Epidermal melanocyte (primary cell): ENCODE results near the gene ACSS2.
"Not testable (repeated sequence)": the region's sequence is repeated elsewhere in the genome, so short reads cannot be mapped to it uniquely, and the experiment has no call there.

Experiments used
- DNase-seq: peaks from one replicate; pipeline ENCODE4 v3.0.0; 2011; ENCODE audit warnings: low spot score; ENCODE audit not compliant: insufficient read length

The ACSS2 gene

DNA sequence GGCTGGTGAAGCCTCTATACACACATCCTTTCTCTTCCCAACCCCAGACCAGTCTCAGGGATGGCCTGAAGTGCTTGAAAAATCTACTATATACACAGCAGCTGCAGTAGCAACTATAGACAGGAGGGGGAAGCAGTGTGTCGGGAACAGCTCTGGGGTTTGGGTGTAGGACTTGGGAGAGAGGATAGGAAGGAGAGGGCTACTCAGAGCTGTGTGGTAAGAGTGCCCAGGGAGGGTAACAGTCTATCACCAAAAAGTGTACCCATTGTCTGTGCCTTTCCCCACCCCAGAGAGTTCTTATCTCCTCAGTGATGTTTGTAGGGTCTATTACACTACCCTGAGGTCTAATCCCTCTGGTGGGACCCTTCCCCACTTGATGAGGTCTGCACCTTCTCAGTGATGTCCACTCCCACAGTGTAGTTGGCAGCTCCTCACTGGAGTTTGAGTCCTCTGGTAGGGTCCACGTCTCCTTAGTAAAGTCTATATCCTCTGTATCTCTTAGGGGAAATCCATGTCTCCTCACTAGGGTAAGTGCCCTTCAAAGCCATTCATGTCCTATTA lies 2.2 kb upstream of the ACSS2 start:
- peak; percentile 74 for DNase-seq

DNA sequence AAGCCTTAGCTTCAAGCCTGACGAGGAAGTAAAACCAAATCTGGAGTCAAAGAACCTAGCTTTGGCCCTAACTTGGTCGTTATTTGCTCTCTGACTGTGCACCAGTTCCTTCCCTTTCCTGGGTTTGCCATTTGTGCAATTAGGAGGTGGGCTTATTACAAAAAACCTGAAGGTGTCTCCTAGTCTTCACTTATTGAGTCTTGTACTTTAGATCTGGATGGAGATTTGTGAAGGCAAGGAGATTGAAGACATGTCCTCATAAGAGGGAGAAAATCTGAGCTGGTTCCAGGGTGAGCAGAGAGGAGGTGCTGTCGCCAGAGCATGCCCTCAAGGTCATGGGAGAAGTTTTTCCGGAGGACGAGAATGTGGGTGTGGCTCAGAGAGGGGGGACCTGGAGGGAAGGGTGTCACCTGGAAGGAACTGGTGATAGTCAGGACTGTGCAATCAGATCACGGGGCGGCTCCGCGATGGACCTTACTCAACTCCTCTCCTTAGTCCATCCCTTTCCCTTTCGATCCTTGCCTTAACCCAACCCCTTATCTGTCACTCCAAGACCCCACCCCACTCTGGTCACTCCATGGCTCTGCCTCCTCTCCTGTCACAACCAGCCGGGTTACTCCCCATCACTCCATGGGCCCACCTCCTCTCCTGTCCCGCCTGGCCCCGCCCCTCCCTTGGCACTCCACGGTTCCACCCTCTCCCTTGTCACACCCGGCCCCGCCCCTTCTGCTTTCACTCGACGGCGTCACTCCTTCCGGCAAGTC lies 588 bp upstream of the ACSS2 start:
- peak; percentile 78 for DNase-seq

DNA sequence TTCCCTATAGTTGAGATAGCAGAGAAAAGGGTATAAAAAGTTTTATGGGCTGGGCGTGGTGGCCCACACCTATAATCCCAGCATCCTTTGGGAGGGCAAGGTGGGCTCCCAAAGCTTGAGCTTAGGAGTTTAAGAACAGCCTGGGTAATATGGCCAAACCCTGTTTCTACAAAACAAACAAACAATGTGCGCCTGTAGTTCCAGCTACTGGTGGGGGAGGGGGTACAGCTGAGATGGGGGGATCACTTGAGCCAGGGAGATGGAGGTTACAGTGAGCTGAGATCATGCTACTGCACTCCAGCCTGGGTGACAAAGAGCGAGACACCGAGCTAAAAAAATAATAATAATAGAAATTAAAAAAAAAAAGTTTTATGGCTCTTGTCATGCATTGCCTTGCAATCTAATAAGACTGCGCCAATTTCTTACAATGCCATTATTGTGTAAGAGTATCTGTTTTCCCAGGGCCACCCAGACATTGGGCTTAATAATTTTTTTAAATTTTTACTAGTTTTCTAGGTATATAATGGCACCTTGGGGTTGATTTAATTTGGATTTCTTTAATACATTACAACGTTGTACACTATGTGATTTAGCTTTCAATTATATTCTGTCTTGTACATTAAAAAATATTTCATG lies 3.9 kb downstream of the ACSS2 start:
- no peak for DNase-seq

DNA sequence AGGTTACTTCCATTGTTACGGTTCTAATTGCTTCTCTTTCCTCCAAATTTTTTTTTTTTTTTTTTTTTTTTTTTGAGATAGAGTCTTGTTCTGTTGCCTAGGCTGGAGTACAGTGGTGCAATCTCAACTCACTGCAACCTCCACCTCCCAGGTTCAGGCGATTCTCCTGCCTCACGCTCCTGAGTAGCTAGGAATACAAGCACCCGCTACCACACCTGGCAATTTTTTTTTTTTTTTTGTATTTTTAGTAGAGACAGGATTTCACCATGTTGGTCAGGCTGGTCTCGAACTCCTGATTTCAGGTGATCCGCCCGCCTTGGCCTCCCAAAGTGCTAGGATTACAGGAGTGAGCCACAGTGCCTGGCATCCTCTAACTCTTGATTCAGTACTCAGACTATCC lies 4.6 kb downstream of the ACSS2 start:
- not testable (repeated sequence) for DNase-seq

DNA sequence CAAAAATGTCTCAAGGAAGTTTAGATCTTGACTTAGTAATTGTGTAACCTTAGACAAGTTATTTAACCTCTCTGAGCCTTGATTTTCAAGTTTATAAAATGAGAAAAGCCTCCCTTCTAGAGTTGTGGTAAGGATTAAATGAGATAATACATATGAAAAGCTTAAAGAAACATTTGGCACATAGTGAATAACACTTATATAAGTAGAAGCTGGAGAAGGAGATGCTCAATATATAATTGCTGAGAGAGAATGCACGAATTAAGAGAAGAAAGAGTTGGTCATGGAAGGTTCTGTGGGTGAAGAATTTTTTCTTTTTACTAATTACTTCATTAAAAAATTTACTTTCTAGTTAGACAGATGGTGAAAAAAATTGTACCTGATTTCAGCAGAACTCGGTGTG lies 5.3 kb downstream of the ACSS2 start:
- no peak for DNase-seq

DNA sequence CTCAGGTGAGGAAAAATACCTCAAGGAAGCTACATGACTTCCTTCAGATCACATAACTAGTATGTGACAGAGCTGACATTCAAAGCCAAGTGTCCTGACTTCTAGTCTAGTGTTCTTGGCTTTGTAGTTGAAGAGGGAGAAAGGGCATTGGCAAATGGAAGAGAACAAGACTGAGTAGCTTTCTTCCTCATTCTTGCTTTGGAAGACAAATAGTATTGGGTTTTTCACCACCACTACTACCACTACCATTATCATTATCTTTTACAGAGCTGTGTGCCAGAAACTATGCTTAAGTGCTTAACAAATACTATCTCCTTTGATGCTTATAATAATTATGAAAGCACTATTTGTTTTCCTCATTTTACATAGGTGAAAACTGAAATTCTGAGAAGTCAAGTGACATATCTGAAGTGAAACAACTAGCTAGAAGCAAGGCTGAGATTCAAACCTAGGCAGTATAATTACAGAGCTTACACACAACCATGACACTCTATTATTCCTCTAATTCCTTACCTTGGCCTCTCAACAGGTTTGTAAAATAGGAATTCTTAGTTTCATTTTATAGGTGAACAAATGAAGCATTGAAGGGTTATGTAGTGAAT lies 6.8 kb downstream of the ACSS2 start:
- no peak for DNase-seq

DNA sequence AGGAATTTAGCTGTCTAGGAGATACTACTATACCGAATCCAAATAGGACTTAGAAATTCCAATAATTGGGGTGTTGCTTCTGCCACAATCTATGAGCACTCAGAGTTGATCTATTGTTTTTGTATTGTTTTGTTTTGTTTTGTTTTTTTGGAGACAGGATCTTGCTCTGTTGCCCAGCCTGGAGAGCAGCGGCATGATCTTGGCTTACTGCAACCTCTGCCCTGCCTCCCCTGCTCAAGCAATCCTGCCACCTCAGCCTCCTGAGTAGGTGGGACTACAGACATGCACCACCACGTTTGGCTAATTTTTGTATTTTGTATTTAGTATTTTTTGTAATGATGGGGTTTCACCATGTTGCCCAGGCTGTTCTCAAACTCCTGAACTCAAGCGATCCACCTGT lies 7.4 kb downstream of the ACSS2 start:
- no peak for DNase-seq

DNA sequence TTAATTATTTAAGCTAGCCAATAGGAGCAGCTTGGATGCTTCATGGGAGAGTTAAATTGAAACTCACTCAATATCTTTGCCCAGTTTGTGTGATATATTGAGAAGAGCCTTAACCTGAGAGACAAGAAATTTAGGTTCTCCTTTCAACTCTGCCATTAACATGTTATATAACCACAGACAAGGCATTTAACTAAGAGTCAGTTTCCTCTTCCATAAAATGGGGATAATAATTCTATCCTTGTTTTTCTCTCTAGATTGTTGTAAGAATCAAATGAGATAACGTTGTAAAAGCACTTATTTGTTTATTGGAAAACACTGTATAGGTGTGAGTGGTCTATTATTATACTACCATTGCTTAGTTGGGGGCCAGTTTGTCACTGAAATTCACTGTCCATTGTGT lies 7.8 kb downstream of the ACSS2 start:
- no peak for DNase-seq

DNA sequence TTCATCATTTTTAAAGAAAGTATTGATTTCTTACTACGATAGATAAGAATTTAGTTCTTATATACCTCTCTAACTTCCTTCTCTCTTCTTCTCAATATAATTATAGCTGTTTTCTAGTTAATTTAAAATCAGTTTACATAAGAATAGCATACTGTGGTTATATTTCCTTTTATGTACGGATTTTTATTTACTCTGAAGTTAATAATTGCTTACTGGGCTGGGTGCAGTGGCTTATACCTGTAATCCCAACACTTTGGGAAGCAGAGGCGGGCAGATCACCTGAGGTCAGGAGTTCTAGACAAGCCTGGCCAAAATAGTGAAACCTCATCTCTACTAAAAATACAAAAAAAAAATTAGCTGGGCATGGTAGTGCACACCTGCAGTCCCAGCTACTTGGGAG lies 9.7 kb downstream of the ACSS2 start:
- DNase-seq = no peak

DNA sequence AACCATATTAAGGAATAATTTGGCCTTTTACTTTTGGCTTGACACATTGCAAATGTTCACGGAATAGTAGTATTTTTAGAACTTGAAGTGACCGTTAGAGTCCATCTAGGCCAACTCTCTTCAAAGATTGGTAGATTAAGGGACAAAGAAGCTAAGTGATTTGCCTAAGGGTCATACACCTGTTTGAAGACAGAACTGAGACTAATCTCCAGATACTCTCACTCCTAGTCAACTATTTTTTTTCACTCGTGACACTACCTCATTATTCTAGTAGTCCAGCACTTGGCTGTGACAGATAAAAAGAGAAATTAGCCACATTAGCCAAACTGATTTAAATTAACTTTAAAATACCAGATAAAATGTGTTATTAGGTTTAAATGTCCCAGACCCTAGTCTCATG lies 10.6 kb downstream of the ACSS2 start:
- DNase-seq = no peak

DNA sequence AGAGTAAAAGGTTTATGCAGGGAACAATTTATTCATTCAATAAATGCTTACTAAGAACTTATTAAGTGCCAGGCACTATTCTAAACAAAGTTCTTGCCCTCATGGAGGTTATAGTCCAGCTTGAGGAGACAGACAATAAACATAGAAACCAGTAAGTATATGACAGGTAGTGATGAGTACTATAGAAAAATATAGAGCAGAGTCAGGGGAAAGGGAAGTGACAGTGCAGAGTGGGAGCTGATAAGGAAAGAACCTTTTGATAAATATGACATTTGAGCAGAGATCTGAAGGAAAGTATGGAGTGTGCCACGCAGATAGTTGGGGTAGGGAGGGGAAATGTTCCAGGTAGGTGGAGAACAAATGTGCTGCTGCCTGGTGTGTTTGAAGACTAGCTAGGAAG lies 12.1 kb downstream of the ACSS2 start:
- no peak for DNase-seq

DNA sequence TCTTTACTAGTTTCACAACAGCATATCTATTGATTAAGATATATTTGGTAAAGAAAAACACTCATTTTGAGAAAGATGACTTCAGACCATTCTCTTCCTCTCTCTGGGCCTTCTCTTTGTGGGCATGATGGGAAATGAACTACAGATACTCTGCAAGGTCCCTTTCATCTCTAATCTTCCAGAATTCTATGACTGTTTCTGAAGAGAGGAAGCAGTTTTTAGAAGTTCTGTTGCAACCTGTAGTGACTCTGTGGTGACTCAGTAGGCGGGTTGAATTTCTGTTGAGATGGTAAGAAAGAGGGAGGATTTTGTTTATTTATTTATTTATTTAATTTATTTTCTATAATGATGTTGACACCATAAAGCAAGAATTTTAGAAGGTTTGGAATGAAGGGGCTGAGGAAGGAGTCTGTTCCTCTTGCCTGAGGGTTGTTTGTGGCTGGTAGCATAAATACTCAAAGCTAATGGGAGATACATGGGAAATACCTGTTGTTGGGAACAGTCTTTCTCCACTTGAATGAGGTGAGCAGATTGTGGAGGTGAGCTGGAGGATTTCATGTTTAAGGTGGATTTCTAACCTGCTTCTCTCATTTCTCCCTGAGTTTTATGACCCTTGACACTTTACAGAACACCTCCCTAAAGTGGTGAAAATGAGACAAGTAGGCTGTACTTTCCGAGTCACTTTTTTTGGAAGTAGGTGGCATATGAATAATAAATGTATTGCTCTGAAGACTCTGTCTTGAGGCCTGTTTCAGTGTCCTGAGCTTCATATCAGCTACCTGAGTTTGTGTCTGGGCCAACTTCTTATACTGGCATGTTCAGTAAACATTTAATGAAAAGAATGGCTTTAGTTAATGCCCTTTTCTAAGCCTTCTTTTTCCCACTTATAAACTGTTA lies 15.0 kb downstream of the ACSS2 start:
- no peak for DNase-seq

DNA sequence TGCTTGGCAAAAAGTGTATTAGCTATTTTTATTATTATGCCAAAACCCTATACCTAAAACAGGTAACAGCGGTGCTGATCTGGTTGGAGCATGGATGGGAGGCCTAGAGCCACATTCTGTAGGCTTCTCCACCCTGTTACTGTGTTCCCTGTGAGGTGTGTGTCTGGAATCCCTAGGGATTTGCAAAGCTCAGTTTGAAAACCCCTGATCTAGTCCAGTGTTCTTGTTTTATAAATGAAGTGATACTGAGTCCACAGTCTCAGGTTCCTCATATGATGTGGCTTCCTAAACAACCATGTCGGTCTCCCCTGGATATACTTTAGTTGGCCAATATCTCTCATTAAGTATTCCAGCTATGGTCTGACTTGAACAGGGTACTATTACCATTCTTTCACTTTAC lies 16.3 kb downstream of the ACSS2 start:
- DNase-seq = no peak

DNA sequence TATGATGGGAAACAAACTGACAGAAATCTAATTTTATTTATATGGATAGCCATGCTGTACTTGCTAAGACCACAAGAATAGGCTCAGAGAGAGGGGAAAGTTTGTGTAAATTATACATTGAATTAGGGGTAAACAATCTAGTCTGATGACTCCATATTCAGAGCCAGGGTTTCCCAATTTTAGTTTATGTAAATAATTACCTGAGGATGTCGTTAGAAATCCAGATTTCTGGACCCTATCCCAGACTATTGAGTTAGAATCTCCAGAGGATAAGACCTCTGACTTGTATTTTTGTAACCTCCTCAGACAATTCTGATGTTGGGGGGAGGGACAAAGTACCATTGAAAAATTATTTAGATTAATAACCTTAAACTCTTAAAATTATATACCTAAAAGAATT lies 18.3 kb downstream of the ACSS2 start:
- DNase-seq = no peak

DNA sequence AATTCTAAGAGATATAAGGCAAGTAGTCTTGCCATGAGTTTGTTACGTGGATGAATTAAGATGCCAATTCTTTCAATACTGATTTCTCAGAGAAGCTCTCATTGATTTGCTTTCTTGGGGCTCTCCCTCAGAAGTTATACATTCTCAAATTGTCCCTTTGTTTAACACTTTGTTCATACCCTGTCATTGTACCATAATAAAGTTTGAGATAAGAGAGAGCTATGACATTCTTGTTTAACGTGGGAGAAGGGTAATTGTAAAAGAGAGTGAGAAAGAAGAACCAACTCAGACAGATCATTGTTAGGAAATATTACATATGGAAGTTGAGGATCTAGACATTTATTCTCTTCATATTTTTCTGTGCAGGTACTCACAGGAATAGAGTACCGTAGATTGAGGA lies 19.1 kb downstream of the ACSS2 start:
- DNase-seq = no peak

DNA sequence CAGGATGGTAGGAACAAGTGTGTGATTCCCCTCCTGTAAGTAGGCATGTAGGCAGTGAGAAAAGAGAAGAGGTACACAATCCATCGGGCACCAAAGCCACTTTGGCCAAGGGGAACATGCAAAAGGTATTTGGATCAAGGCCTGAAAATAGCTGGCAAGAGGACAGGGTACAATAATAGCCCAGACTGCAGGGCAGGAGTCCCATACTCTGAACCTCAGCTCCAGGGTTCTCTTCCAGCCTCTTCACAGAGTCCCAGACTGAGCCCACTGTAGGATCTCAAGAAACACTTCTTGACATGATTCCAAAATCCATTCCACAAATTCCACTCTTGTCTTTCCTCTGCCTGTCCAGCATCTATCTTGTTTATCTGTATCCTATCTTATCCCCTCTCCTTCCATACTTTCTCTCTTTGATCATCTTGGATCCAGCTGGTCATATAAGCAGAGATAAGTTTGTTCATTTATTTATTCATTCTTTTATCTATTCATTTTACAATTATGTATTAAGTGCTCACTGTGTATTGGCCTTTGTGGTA lies 19.7 kb downstream of the ACSS2 start:
- DNase-seq = no peak

DNA sequence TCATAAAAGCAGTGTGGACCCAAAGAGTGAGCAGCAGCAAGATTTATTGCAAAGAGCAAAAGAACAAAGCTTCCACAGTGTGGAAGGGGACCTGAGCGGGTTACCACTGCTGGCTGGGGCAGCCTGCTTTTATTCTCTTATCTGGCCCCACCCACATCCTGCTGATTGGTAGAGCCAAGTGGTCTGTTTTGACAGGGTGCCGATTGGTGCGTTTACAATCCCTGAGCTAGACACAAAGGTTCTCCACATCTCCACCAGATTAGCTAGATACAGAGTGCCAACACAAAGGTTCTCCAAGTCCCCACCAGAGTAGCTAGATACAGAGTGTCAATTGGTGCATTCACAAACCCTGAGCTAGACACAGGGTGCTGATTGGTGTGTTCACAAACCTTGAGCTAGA lies 21.7 kb downstream of the ACSS2 start:
- not testable (repeated sequence) for DNase-seq

DNA sequence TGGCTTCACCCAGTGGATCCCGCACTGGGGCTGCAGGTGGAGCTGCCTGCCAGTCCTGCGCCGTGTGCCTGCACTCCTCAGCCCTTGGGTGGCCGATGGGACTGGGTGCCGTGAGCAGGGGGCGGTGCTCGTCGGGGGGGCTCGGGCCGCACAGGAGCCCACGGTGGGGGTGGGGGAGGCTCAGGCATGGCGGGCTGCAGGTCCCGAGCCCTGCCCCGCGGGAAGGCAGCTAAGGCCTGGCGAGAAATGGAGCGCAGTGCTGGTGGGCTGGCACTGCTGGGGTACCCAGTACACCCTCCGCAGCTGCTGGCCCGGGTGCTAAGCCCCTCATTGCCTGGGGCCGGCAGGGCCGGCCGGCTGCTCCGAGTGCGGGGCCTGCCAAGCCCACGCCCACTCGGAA lies 22.3 kb downstream of the ACSS2 start:
- DNase-seq = not testable (repeated sequence)

DNA sequence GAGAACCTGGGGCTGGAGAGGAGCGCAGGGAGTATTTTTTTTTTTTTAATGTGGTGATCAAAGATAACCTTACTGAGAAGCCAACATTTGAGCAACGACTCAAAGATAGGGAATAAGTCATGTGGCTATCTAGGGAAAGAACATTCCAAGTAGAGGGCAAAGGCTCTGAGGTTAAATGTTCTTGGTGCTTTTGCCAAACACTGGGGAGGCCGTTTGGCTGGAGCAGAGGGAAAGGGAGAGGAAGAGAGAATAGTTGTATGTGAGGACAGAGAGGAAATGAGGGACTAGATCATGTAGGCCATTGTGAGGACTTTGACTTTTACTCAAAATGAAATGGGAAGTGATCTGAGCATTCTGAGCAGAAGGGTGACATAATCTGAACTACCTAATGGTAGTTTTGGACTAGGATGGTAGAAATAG lies 27.8 kb downstream of the ACSS2 start:
- DNase-seq = no peak

DNA sequence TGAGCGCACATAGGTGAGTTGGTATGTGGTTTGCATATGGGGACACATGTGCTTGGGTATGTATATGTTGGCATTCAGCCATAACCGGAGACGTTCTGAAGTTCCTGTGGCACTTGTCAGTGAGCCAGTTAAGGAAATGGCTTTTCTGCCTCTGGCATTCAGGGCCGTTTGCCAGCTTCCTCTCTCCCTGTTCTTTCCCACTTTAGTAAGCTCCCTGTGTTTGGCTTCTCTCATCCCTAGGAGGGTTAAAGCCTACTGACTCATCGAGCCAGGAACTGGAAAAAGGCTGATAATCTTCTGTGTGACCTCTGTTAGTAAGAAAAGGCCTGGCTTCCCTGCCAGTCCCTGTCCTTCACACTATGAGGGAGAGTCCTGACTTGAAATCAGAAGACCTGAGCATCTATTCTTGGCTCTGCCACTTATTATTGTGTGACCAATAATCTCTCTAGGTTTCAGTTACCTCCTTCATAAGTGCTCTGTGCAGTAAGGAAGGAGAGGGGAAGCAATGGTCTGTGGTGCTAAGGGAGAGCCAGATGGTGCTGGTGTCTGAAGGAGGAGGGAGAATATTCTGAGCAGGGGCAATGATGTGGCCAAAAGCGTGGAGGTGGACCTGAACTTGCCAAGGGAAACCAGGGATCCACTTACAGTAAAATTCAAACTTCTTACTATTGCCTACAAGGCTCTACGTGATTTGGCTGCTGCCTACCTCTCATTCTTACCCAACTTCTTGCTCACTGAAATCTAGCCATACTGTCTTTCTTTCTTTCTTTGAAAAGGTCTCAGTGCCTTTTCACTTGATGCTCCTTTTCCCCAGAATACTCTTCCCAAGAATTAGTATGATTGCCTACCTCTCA lies 31.4 kb downstream of the ACSS2 start:
- peak; percentile 89 for DNase-seq
